Putamen (tissue), 1 donor: ENCODE measurements around the gene SH2D3C.

Experiments used
- DNase-seq: peaks from one replicate; pipeline ENCODE4 v3.0.0-alpha.2; 2016; ENCODE audit warnings: low spot score

The SH2D3C gene

DNA sequence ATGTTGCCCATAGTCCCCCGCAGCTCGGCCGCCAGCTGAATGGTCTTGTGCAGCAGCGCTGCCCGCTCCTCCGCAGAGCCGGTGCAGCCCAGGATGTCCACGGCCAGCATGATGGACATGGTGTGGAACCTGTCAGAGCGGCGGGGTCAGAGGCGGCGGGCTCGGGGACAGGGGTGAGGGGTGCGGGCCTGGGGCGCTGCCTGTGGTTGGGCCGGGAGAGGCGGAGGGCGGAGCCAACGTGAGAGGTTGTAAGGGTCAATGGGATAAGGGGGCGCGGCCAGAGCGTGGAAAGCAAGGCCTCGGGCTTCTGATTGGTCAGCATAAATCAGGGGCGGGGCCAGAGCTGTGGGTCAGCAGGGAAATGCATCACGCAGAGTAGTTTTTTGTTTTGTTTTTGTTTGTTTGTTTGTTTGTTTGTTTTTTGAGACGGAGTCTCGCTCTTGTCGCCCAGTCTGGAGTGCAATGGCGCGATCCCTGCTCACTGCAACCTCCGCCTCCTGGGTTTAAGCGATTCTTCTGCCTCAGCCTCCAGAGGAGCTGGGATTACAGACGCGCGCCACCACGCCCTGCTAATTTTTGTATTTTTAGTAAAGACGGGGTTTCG, 36.5 kb downstream of the SH2D3C start:
- DNase-seq, result peak; percentile 72

DNA sequence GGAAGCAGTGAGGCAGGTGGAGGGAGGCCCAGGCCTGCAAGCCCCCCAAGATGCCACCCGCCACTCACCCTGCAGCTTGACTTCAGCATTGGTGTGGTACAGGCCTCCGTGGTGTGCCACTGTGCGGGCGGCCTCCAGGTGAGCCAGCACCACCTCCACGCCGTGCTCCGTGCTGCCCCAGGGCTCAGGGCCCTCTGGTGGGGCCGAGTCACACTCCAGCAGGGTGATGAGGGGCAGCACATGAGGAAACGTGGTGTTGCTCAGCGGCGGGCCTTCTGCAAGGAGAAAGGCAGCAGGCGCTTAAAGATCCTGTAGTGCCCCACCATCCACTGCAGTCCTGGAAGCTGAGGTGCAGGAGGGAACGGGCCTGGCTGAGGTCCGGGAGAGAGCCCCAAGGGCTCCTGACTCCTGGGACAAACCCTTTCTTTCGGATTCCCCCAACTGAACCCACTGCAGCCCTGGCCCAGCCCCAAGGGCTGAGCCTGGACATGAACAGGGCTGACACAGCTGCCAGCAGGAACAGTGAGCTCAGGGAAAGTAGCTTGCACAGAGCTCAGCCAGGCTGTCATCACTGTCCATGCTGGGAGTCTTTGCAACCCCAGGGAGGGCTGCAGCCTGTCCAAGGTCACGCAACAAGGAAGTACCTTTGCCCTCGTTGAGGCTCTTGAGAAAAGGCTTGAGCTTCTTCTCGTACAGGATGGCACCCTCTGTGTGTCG, 38.7 kb downstream of the SH2D3C start:
- no peak for DNase-seq

DNA sequence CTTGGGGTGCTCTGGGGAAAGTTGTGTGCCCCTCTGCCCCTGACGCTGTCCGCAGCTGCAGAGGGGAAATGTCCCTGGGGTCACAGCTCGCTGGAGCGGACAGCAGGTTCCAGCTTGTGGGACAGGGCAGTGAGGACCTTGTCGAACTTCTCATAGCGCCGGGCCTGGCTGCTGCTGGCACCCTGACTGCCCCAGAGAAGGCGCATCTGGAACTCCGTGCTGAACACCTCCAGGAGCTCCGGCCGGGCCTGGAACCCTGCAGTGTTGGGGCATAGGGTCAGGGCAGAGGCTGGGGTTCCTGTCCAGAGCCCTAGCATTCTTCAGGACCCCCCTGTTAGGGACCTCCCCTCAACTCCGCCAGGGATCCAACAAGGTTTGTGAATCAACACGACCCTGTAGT, 39.8 kb downstream of the SH2D3C start:
- DNase-seq, result no peak

DNA sequence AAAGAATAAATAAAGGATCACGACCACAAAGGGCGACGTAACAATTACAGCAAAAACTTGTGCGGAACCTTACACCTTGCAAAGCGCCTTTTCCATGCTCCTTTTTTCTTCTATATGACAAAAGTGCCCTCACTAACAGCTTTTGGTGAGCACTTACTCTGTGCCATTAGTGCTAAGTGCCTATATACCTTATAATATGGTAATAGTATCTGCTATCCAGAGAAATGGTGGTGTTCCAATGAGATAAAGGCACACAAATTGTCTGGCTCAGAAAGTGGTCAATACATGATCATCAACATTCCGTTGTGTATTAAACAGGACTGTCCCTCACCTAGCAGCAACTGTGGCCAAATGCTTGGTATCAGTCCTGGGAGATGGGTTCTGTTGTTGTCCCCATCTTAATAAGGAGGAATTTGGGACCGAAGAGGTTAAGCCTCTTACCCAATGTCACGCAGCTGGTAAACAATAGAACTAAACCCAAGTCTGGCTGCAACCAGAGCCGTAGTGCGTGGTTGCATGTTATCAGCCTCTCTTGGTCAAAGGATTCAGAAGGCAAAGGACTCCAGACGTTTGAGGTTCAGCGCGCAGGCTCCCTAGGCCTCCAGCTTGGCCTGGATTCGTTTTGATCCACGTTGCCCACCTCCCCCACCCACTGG, 42.8 kb downstream of the SH2D3C start:
- no peak for DNase-seq

DNA sequence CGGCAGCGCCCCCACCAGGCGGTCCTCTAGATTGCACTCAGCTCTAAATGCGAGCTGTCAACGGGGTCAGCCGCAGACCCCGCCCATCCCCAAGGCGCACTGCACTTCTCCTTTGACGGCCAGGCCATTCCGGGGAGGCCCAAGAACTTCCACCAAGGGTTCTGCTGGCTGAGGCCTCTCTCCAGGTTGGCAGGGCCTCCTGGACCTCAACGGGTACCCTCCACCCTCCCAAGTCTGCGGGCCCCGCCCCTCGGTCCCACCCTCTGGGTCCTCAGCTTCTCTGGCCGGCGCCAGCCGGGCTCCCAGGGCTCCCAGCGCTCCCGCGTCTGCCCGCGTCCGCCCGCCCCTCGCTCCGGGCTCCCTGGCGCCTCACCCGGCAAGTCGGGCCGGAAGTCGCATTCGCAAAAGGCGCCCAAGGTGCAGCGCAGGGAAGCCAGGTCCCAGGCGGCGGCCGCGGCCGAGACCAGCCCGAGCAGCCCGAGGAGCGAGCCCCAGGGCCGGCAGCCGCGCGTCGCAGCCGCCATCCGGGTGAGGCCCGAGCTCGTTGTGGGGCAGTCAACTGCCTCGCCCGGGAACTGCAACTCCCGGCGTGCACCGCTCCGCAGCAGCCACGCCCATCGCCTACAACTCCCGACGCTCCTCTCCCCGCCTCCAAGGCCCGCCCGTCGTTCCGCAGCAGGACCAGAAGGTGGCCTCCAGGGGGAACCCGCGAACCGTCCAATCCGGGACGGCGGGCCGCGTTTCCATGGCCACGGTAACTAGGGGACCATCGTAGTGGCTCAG, 43.5 kb downstream of the SH2D3C start, which contains the start of gene TOR2A:
Gene TOR2A (minus strand): TSS at position 548 of the 783 bp plus-strand sequence. CDS start 24 bp downstream, at position 524.
- DNase-seq, result peak; percentile 97

DNA sequence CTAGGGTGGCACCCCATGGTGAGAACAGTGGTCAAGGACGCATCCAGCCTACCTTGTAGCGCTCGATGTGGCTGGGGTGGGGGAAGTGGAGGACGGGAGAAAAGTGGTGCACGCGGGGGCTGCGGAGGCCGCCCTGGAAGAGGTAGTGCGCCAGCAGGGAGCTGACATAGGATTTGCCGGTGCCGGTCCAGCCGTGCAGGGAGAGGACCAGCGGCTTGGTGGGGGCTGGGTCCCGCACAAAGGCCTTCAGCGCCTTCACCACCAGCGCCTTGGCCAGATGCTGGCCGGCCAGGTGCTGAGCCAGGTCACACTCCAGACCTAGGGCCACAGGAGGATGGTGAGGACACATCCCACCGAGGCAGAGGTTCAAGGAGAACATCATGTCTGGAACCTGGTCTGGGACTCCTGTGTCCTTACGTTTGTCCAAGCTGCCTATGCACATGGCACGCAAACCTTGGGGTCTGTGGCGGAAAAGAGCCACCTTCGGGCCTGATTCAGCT, 44.2 kb downstream of the SH2D3C start:
- no peak for DNase-seq

DNA sequence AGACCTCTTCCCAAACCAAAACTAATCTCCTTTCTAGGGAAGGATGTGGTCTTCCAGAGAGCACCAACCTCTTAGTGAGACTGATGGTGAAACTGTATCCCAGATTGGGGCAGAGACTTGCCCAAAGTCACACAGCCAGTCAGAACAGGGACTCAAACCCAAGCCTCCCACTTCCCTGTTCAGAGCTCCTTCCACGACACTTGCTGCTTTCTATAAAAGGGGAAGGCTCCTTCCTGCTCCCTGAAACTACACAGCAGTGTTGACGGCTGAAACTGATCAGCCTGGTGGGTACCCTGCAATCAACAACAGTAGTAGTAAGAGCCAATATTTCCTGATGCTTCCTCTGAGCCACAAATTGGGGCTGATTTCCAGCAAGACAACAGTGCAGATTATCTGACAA, 44.9 kb downstream of the SH2D3C start:
- no peak for DNase-seq

DNA sequence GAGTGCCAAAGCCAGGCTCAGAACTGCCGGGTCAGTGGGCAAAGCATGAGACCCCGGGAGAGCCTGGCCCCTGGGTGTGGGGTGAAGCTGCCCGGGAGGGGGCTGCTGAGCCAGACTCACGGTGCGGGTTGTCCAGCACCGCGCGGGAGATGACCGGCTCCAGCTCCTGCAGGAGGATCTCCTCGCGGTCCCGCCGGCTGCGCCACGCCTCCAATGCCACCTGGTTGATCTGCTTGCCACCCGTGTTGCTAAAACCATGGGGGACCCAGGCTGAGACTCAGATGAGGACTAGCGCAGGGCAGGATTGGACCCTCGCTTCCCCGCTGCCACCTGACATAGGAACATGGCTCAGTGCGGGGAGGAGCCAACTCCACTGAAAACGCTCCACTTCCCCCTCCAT, 46.0 kb downstream of the SH2D3C start:
- no peak for DNase-seq

DNA sequence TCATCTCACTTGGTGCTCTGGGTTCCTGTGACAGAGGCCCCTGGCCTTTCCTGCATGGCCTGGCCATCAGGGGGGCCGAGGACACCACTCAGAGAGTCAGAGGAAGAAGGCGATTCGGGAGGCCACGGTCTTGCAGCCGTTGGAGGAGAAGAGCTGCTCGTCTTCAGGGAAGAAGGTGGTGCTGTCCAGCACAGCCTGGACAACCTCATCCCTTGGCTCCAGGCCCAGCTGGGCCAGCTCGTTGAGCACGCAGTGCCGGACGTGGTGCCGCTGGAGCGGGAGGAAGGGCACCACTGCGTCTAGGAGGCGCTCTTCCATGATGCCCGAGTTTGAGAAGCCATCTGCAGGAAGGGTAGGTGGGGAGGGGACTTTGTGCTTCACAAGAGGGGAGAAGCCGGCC, 46.5 kb downstream of the SH2D3C start:
- no peak for DNase-seq

DNA sequence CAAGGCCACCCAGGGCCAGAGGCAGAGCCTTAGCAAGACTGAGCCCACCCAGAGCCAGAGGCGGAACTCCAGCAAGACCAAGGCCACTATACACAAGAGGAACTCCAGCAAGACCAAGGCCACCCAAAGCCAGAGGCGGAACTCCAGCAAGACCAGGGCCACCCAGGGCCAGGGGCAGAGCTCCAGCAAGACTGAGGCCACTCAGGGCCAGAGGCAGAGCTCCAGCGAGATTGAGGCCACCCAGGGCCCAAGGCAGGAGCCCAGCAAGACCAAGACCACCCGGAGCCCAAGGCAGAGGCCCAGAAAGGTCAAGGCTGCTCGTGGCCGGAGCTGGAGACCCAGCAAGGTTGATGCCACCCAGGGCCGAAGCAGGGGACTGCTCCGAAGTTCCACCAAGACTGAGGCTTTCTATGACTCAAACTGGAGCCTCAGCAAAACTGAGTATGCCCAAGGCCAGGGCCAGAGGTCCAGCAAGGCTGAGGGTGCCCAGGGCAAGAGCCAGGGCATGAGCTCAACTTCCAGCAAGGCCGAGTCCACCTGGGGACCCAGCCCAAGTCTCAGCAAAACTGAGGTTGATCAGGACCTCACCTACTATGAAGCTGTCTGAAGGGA, 47.6 kb downstream of the SH2D3C start:
- DNase-seq, result no peak

DNA sequence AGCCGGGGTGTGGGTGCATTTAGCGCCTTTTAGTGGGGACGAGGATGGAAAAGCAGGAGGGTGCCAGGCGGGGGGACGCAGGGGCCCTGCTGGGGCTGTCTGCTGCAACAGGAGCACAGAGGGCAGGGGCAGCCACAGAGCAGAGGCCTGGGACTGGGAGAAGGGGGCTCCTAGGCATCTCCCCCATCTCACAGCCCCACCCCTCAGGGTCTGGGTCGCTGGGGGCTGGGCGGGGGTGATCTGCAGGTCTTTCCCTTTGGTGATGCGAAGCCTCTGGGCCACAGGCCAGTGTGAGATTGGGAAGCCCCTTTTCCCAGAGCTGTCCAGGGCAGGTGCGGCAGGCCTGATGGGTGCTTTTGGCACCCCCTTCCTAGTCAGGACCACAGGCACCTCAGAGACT, 48.2 kb downstream of the SH2D3C start:
- no peak for DNase-seq

DNA sequence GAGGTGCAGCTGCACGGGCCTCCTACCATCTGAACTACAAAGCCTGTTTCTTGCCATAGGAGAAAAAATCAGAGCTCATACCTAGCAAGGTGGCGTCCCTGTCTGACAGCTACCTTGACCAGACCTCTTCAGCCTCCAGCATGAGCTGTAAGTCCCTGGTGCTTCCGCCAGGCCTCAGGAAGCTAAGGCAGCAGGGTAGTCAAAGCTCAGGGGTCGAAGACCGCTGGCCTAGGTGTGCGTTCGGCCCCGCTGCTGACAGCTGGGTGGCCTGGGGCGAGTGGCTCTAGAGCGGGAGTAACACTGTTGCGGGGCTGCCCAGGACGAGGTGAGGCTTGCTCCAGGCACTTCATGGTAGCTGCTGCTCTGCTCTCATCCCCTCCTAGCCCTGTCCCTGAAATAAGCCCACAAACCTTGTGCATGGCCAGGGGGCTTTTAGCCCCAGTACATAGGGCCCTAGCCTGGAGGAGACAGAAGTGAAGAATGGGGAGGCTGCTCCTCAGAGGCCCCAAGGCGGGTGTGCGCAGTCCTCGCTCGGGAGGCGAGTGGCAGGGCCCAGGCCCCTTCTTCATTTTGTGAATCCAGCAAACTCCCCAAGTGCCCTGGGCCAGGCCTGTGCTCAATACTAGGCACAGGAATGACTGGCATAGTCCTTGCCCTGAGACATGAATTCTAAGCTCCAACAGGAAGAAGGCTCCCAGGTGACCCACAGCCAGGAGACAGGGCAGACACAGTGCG, 48.8 kb downstream of the SH2D3C start:
- DNase-seq, result no peak

DNA sequence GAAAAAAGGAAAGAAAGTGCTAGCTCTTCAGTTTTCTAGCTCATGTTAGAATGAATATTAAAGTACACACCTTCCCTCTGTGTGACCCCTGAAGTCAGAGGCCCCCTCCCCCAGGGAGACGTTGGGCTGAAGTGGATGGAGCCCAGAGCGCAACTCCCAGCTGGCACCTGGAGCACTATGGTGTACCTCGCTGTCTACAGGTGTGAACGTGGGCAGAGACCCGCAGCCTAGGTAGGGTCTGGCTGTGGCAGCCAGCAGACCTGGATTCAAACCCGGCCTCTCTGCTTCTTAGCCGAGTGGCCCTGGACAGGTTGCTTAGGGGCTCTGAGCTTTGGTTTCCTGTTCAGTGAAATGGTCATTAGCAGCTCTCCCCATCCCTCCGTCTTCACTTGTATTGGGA, 49.7 kb downstream of the SH2D3C start:
- DNase-seq, result no peak

DNA sequence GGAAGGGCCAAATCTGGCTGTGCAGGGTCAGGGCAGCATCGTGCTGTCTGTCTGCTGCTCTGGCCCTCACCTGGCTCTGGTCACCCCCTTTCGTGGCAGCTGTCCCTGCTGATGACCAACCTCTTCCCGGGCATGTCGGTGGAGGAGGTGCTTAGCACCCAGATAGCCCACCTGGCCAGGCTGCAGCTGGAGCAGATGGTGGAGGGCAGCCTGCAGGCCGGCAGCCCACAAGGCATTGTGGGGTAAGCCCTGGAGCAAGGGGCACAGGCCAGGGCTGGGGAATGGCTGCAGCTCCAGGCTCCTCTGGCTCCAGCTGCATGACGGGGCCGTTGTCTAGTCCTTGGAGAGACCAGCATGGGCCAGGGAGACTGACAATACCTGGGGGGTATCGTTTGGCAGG, 51.6 kb downstream of the SH2D3C start:
- no peak for DNase-seq

DNA sequence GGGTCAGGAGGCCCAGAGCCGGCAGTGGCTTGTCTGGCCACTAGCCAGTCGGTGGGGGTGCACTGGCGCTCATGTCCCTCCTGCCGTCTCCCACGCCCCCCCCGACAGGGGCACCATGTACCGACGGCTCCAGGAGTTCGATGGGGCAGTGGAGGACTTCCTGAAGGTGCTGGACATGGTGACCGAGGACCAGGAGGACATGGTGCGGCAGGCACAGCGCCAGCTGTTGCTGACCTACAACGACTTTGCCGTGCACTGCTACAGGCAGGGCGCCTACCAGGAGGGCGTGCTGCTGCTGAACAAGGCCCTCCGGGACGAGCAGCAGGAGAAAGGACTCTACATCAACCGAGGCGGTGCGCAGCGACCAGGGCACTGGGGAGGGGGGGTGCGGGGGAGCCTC, 54.5 kb downstream of the SH2D3C start:
- no peak for DNase-seq

DNA sequence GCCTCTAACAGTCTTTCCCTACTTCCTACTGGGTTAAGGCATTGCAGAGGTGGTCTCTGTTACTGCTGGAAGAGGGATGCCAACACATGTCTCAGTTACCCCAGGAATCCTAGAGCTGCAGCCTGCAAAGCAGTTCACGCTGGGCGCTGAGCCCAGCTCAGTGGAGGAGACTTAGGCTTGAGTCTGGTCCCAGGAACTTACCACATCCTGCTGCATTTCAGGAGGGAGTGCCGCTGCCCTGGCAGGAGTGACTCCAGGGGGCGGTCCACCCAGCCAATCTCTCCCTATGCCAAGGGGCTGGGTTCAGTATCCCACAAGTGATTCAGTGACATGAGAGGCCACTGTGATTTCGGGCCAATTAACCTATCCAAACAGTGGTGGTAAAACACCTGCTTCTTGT, 55.0 kb downstream of the SH2D3C start:
- no peak for DNase-seq

DNA sequence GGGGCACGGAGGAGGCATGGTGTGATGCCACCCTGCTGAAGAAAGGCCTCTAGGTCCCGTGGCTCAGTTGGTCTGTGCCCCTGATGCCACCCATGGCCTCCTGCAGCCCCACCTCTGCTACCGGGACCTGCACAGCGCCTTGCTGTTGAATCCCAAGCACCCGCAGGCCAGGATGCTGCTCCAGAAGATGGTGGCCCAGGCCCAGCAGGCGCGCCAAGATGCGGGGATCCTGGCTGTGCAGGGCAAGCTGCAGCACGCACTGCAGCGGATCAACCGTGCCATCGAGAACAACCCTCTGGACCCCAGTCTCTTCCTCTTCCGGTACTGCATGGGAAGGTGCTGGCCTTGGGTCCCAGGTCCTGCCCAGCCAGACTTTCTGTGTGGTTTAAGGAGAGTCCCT, 55.5 kb downstream of the SH2D3C start:
- DNase-seq, result no peak

DNA sequence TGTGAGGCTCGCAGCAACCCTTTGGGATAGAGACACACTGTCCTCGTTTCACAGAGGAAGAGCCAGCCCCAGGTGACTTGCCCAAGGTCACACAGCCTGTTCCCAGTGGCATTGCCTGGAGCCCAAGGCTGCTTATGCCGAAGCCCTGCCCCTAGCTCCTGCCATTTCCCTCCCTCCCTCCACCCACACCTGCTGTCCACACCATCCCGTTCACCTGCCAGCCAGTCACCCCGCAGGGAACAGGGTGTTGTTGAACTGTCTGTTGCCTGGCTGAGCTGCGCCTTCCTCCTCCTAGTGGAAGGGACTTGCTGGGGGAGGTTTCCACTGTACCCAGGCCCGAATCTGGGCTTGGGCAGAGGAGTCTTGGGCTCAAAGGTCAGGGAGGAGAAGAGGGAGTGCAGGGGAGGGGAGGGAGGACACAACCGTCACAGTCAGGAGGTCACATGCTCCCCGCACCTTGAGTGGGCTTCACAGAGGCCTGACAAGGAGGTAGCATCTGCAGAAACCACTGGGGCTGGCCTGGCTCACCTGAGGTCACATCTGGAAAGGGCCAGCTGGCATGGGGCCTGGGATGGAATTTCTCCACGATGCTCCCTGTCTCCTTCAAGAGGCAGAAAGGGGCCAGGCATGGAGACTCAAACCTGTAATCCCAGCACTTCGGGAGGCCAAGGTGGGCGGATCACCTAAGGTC, 56.3 kb downstream of the SH2D3C start:
- no peak for DNase-seq

DNA sequence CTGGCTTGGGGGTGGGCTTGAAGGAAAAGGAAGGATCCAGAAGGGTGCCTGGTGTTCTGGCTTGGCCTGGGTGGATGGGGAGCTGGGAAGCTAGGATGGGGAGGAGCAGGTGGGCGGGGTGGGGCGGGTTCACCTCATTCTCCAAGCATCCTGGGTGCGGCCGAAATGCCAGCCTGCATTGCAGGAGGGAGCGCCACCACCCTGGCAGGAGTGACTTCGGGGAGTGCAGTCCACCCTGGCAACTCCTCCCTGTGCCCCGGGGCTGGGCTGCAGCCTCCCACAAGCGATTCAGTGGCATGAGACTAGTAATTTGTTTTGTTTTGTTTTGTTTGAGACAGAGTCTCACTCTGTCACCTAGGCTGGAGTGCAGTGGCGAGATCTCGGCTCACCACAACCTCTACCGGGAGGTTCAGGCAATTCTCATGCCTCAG, 57.1 kb downstream of the SH2D3C start:
- DNase-seq, result no peak

DNA sequence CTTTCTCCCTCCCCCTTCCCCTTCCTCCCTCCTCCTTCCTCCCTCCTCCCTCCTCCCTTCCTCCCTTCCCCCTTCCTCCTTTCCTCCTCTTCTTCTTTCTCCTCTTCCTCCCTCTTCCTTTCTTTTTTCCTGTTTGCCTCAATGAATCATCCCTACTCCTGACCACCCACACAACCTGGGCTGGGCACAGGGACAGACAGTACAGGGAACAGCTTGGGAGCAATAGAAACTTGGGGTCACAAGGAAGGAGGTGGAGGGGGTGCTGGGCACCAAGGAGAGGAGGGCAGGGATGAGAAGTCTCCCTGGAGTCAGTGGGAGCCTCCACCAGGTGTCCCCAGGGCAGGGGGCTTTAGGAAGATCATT, 57.6 kb downstream of the SH2D3C start:
- no peak for DNase-seq
